Stimulated activated CD8-positive, alpha-beta memory T cell treated with anti-CD3 and anti-CD28 coated beads, Interleukin-12 subunit alpha, Interleukin-12 subunit beta, amount 100 ng/mL, for 24 hours (primary cell): Measurements from ENCODE around the gene RAG2.

Source experiments
- DNase-seq: peaks from one replicate; pipeline ENCODE4 v3.0.0-alpha.2; 2020; ENCODE audit errors: extremely low read depth

RAG2 gene

DNA sequence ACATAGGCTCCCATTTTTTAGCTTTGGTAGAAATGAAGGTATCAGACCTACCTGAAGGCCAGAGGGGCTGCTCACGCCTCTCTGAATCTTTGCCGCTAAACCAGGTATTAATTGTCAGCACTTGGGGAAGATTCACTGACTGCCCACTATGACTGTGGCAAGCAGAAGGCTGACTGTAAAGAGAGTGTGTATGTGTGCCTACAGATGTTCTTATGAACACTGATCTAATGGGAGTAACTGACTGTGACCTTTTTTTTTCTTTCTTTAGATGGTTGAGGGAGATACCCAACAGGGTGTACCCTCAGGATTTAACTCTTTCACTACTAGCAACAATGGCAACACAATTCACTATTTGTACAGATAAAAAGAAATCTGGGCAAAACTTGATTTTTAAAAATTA, at the start of gene RAG2:
RAG2 (minus strand) TSS at position 186 of the 400 bp plus-strand sequence. CDS start 4,068 bp downstream, outside the sequence.
- DNase-seq: no peak

- no peak for DNase-seq
Measured at GRCh38 chr11:36638556-36638955, 40.5 kb upstream of the RAG2 start.

DNA sequence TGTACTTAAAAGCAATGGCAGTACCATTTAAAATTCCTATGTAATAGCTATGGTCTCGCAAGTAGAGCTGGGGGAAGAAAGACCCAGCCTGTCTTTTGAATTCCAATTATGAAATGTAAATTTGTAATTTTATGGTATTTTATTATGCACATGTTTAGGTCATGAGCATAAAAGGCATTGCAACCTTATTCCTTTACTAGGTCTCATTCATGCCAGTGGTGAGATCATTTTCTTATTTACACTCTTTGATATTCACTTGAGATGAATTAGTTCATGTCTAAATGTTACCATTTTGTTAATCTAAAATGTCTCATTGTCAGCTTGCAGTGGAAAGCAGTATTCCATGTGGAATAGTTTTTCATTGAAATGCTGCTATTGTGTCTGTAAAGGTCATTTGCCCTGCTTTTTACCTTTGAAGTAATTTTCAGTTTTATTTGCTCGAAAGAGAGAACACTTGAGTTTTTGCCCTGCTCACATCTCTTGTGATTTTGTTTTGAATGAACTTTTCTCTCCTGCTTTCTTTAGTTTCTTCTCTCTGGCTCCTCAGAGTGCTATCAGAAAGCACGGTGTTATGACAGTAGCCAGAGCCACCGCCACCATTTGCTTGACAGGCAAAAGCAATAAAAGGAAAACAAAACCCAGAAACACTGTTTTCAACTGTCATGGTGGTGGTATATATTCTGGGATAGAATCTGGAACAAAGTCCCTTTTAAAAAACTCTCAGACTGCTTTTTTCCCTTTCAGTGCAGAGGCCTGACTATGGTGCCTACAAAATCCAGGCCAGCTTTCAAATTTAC, 37.2 kb upstream of the RAG2 start:
- no peak for DNase-seq

DNA sequence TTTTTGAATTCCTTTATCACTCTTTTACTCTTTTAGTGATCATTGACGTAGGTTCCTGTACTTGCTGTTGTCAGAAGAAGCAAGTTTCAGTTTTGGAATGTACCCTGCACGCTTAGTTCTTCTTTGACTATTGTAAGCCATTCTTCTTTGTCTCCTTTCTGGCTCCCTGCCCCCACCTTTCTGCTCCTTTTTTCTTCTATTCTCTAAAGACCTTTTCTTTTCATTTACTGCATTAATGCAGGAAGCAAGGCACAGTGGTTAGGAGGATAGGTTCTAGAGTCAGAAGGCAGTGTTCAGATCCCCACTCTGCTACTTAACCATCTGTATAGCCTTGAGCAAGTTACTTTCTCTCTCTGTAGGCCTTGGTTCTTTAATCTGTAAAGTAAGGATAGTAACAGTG, 33.7 kb upstream of the RAG2 start:
- no peak for DNase-seq

DNA sequence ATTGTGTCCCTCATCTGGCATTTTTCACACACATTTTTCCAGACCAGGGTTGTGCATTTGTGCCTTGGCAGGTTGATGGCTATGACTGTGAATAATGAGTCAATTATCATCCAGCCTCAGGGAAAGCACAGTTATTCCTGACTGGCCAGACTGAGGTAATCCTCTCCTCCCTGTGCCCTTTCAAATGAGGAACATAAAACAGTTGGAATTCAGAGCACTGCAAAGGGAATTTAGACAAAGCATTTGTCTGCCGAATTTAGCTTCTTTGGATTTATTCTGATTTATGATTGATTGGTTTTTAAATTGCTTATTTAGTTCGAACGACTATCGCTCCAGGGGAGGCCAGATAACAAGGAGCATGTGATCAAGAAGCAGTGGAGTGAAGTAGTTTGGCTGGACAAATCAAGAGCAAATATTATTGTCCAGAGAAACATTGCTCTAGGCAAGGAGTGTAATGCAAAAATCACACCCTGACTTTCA, 30.8 kb upstream of the RAG2 start:
- no peak for DNase-seq

GRCh38 chr11:36628141-36628540, 30.1 kb upstream of the RAG2 start:
- no peak for DNase-seq

DNA sequence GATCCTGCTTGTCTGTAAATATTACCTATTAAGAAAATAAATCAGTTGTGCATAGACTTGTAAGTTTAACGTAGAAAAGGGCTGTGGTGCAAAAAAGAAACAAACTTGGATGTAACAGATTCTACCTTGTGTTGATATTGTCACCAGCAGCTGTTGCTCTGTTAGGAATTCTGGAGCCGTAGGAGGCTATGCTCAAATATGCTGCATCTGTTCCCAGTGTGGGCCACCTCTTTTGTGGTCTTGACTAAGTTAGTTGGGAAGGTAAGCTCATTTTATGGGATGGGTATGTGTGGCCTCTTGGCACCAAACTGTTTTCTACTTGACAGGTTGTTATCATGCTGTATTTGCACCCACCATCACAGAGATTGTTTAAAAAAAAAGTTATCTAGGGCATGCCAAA, 29.4 kb upstream of the RAG2 start:
- DNase-seq: no peak

DNA sequence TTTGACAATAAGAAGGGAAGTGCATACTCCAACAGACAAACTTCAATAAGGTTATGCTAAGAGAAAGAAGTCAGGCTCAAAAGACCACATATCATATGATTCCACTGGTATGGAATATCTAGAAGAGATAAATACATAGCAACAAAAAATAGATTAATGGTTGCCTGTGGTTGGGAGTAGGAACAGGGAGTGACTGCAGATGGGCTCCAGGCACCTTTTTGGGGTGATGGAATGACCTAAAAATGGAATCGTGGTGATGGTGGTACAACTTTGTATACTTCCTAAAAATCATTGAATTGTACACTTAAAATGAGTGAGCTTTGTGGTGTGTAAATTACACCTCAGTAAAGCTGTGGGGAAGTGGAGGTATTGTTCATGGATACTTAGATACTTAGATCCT, 29.0 kb upstream of the RAG2 start:
- DNase-seq: no peak

- no peak for DNase-seq
Measured at GRCh38 chr11:36623494-36623893, 25.5 kb upstream of the RAG2 start.

- no peak for DNase-seq
Measured at GRCh38 chr11:36622431-36623136, 24.5 kb upstream of the RAG2 start.

GRCh38 chr11:36620246-36620645, 22.2 kb upstream of the RAG2 start:
- DNase-seq: no peak

- no peak for DNase-seq
Measured at GRCh38 chr11:36619502-36619901, 21.5 kb upstream of the RAG2 start.

DNA sequence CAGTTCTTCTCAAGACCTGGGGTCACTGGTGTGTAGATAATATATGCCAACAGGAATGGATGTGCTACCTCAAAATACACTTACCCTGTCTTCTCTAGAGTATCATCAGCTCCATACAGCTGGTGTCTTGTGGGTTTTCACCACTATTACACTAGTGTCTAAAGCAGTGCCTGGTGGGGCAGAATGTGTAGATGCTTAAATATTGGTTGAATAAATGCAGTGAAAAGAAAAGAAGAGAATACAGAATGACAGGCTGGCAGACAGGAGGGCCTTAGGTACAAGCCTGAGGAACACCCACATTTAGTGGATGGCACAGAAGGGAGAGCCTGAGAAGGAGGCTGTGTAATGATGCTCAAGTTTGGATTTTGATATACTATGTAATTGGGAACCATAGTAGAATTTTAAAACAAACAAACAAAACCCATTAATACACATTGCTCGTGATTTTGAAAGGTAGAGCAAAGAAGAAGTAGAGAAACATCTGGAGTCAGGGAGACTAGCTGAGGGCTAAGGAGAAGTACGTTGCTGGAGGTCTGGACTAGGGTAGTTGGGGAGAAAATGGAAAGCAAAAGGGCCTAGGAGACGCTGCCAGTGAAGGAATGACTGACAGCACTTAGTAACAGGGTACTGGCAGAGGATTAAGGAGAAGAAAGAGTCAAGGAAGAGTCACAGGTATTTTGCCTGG, 20.5 kb upstream of the RAG2 start:
- DNase-seq: no peak

GRCh38 chr11:36617543-36618362, 19.7 kb upstream of the RAG2 start:
- no peak for DNase-seq

GRCh38 chr11:36615826-36616225, 17.8 kb upstream of the RAG2 start:
- no peak for DNase-seq

- no peak for DNase-seq
Measured at GRCh38 chr11:36609383-36609782, 11.3 kb upstream of the RAG2 start.

DNA sequence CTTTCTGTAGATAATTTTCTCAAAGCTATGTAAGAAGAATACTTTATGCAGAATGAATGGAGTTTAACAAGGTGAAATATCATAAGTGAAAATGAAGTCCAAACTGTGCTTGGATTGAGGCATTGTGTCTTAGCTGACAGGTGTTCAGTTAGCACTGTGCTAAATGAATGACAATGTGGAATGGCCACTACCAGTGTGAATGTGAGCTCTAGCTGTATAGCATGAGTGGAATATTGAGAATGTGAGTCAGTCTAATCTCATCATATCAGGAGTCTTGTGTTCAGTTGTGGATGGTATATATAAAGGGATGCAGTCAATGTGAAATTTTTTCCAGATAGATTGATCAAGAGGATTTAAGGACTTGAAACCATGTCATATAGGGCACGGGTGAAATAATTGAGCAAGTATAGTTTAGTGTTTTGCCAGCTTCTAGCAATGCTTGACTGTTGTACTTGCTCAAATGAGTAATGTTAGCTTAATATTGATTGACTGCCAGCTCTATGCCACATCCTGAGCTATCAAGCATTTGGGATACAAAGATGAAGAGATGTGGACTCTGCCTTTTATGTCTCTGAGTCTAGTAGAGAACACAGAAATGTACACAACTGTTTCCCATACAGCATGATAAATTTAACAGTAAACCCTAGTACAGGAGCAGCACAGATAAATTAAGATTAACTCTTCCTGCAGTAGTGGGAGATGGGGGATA, 10.6 kb upstream of the RAG2 start:
- no peak for DNase-seq

DNA sequence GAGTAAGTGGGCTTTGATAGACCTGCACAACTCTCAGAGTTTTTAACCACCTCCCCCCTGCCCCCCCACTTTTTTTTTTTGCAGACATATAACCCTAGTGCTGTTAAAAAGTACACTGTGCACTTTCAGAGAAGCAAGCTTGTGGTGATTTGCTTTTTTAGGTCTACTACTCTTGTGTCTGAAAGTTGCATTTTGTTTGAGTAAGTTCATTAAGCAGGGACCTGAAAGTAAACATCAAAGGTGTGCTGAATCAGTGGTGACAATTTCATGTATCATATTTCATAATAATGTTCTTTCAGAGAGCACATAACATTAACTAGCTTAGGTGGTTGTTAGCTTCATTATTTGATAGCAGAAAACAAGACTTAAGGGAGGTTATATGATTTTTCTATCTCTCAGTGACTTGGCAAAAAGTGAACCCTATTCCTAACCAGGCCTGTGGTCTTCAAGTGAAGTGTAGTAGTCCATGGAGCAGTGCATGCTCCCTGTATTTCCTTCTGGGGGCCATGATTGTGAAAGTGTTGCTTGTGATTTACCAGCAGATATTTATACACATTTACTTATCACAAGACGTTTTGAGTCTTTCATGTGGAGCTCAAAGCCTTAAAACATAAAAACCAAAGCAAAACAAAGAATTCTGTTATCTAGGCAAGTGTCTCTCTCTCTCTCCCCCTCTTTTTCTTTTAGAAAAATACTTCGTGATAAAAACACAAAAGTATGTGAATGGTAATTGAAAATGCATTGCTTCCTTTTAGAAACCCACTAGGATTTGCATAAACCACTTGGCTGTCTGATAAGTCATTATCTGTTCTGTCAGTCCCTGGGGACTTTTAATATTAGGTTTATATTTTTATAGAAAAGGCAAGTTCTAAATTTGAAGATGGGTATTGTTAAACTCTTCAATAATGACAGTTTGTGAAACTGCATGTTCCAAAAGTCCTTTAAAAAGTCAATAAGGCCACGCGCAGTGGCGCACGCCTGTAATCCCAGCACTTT, 7.5 kb upstream of the RAG2 start:
- DNase-seq: no peak

GRCh38 chr11:36602135-36602534, 4.1 kb upstream of the RAG2 start:
- DNase-seq: no peak

DNA sequence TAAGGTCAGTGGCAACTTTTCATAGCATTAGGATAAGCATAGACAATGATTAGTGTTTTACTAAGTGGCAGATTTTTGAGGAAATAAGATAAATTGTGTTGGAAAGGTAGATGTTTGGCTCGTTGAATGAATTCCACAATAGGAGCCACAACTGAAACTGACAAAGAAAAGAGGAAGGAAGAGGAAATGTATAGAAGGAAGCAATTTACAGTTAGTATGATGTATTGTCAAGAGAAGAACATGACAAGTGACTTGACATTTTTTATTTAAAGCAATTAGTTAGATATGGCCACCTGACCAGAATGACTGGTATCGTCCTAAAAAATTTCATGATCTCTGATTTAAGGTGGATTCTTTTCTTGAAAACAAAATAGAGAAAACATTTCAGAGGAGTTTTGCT, 3.1 kb upstream of the RAG2 start:
- DNase-seq: no peak
